Nephron progenitor cell (in vitro differentiated cells): ENCODE measurements around the gene FAM131B.
A peak's percentile ranks its signal among the peaks of the same experiment; 100 is the strongest.

Experiments used
- DNase-seq: peaks from one replicate; pipeline ENCODE4 v3.0.0; 2021
- H3K27ac Mint-ChIP-seq: 2 replicates; pipeline ENCODE4 v1.8.0; 2021; ENCODE audit warnings: mild to moderate bottlenecking, moderate library complexity, mixed read lengths
- H3K27me3 Mint-ChIP-seq: 2 replicates; pipeline ENCODE4 v1.8.0; 2021; ENCODE audit warnings: mild to moderate bottlenecking, low read depth, mixed read lengths; ENCODE audit not compliant: poor library complexity
- H3K36me3 Mint-ChIP-seq: 2 replicates; pipeline ENCODE4 v1.8.0; 2021; ENCODE audit warnings: low read depth, mixed read lengths
- H3K4me1 Mint-ChIP-seq: 2 replicates; pipeline ENCODE4 v1.8.0; 2021; ENCODE audit warnings: mixed read lengths
- H3K4me3 Mint-ChIP-seq: 2 replicates; pipeline ENCODE4 v1.8.0; 2021; ENCODE audit warnings: mild to moderate bottlenecking, moderate library complexity, mixed read lengths
- H3K9me3 Mint-ChIP-seq: 2 replicates; pipeline ENCODE4 v1.8.0; 2021; ENCODE audit warnings: mild to moderate bottlenecking, moderate library complexity, mixed read lengths
- CTCF ChIP-seq: fragments of 200-600 bp; sonication (generic); IDR thresholded peaks from 2 replicates; pipeline ENCODE4 v1.5.0; 2021; ENCODE audit warnings: antibody characterized with exemption

FAM131B gene

DNA sequence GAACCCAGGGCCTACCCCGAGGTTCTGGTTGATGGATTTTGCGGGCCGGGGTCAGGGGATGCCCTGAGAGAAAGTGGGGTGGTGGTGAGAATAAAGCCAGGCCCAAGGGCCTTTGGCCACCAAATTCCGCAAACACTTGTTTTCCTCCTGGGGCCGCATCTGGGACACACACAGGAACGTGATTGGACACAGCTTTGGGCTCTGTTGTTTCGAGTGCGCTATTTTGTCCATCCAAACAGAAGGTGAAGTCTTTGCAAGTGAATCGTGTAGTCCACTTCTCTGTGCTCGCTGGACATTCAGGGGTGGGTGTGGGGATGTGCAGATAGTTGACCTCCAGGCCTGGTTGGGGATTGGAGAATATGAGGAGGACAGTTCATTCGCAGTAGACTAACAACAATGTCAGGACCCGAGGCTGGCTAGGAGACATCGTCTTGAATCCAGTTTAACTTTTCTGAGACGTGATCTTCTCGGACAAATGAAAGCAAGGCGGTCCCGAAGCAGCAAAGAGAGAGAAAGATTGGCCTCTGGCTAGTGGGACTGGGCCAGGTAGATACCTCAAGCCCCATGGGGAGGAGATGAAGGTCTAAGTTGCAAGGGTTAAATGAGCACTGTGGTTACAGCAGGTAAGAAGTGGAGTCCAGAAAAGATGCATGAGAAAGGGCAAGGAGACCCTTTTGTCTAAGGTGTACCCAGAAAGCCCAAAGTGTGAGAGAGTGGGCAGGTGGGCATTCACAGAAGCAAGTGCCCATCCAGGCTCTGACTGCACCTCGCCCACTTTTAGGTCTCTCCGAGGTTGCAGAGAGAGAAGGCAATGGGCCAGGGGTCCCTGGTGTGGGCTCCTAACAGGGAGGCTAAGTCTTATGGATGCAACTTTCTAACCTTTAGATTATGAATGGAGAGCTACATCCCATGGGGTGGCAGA is 764 bp upstream of the FAM131B start:
- peaks cover 10% of the 10 kb centered on the region for H3K4me1 Mint-ChIP-seq
- no peak overlapping the region for H3K27ac Mint-ChIP-seq
- peaks cover 92% of the 10 kb centered on the region for H3K27me3 Mint-ChIP-seq
- H3K9me3 Mint-ChIP-seq: no peaks in the 10 kb centered on the region
- H3K4me3 Mint-ChIP-seq: peak overlapping the region; percentile 78
- TF ChIP-seq CTCF: no peak
- H3K36me3 Mint-ChIP-seq: no peaks in the 10 kb centered on the region
- DNase-seq: no peak

DNA sequence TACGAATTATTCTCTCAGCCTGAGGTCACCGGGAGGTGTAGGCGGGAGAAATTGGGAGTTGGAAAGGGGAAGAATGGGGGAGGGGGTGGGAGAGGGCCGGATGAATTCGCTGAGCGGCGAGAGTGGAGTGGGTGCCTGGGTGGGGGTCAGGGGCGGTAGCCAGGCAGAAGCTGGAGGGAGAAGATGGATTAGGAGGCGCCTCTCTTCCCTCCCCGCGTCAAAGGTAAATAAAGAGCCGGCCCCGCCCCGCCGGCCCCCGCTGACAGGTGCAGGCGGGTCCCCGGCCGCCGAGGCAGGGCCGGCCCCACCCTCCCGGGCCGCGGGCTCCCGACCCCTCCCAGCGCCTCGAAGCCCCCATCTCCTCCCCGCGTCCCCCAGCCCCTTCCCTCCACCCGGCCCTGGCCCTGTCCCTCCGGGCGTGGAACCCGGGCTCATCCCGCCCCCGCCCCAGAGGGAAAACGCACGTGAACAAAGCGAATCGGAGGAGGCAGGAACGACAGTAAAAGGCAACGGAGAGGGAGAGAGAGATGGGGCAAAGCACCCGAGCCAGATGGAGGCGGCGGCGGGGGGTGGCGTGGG is 872 bp downstream of the FAM131B start:
- Mint-ChIP-seq H3K27me3 (peaks cover 89% of the 10 kb centered on the region), H3K4me3 (peak overlapping the region; percentile 84), H3K27ac (no peak overlapping the region), H3K4me1 (peaks cover 10% of the 10 kb centered on the region), H3K36me3 (no peaks in the 10 kb centered on the region), H3K9me3 (no peaks in the 10 kb centered on the region)
- DNase-seq: peak; percentile 36
- TF ChIP-seq CTCF: no peak

DNA sequence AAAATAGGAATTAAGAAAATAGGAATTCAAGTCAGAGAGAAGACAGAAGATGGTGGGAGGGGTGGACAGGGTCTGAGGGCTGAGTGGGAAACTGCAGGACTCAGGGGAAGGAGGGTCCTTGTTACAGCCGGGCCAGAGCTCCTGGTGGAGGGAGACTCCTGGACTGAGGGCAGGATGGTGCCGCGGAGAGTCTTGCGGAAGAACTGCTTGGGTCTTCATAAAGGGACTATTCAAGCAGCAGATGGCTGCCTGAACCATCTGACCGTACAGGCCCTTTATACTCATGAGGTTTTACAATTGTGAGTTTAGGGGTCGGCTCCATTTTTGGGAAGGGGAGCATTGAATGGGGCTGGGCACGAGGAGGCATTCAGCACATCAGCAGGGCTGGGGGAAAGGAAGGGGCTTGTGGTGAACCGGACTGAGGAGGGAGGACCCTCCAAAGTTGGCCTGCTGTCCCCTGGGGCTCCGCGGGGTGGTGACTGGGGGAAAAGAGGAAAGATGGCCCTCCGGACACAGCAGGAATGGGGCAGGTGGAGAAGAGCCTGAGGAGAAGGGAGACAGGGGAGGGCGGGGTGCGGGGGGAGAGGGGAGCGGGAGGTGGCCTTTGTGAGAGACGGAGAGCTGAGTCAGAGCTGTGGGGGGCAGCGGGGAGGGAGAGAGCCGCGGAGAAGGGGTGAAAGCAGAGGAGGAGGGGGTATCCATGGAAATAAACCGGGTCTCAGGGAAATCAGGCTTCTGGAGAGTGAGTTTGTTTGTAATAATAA is 1.5 kb downstream of the FAM131B start:
- Mint-ChIP-seq H3K4me3 (peak overlapping the region; percentile 67), H3K9me3 (no peaks in the 10 kb centered on the region), H3K4me1 (peaks cover 10% of the 10 kb centered on the region), H3K27me3 (peaks cover 85% of the 10 kb centered on the region), H3K36me3 (no peaks in the 10 kb centered on the region), H3K27ac (no peak overlapping the region)
- DNase-seq: no peak
- no peak for TF ChIP-seq CTCF

DNA sequence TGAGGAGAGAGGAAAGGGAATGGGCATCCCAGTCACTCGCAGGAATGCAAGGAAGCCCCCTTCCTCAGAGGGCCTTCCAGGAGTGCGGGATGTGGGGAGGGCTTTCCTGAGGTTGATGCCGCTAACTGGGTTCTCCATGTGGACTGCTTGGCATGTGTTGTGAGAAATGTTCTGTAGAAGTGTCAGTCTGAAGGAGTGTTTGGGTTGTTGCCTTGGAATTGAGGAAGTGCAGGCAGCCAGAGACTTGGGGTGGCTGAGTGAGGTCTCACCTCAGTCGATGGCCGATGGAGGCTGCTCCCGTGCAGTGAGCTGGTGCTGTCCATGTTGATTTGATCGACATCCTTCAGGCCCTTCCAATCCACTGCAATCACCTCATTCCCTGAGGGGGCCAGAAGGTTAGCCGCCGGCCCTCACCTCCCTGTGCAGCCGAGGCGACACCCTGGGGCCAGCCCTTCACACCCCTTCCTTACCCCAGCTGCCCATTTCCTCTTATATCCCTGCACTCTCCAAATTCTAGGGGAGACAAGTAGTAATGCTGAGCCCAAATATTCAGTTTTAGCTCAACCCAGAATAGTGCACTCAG is 2.7 kb downstream of the FAM131B start:
- Mint-ChIP-seq H3K4me3 (no peak overlapping the region), H3K36me3 (no peaks in the 10 kb centered on the region), H3K9me3 (no peaks in the 10 kb centered on the region), H3K27ac (no peak overlapping the region), H3K4me1 (peaks cover 15% of the 10 kb centered on the region), H3K27me3 (peaks cover 78% of the 10 kb centered on the region)
- no peak for TF ChIP-seq CTCF
- no peak for DNase-seq

DNA sequence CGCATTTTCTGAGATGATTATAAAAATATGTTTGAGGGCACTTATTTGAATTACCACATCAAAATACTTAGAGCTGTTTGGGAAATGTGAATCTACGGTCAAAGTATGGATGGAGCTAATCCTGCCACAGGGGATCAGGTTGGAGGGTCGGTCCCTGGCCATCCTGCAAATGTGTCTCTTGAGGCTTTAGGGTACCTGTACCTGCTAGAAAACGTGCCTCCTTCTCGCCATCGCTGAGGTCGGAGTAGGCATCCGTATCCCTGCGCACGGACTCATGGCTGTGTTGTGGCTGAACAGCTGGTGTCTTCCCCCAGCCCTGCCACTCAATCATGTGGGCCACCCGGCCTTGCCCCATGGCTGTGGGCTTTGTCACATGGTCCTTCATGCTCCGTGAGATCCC is 3.9 kb downstream of the FAM131B start:
- H3K27ac Mint-ChIP-seq: no peak overlapping the region
- H3K36me3 Mint-ChIP-seq: no peaks in the 10 kb centered on the region
- TF ChIP-seq CTCF: no peak
- H3K27me3 Mint-ChIP-seq: peaks cover 66% of the 10 kb centered on the region
- H3K4me3 Mint-ChIP-seq: no peak overlapping the region
- H3K4me1 Mint-ChIP-seq: peaks cover 28% of the 10 kb centered on the region
- DNase-seq: no peak
- no peaks in the 10 kb centered on the region for H3K9me3 Mint-ChIP-seq
